Adrenal gland (tissue), 5 donors: ENCODE data around the gene RUFY1.

Experiments
- POLR2A ChIP-seq, 2 donors: fragments of 450-650 bp; IDR thresholded peaks; one replicate each; pipeline ENCODE4 v1.6.1; 2017; ENCODE audit warnings: antibody characterized with exemption in 2 of 2, mild to moderate bottlenecking in 2 of 2, moderate library complexity in 1 of 2
- TF ChIP-seq, protein P1 (sequence below), 6 experiments: fragments of 450-650 bp in 4 of 6; fragments of 200-600 bp in 2 of 6; sonication (generic) in 1 of 6; IDR thresholded peaks; 1 replicate in 5 of 6; 2 replicates in 1 of 6; pipeline versions ENCODE4 v1.5.1 to v1.8.0; 2016 to 2021; ENCODE audit warnings: antibody characterized with exemption in 6 of 6, mild to moderate bottlenecking in 2 of 6, moderate library complexity in 1 of 6
- donor health status: DM: no; HTN: no; CAD: no.

DNA sequence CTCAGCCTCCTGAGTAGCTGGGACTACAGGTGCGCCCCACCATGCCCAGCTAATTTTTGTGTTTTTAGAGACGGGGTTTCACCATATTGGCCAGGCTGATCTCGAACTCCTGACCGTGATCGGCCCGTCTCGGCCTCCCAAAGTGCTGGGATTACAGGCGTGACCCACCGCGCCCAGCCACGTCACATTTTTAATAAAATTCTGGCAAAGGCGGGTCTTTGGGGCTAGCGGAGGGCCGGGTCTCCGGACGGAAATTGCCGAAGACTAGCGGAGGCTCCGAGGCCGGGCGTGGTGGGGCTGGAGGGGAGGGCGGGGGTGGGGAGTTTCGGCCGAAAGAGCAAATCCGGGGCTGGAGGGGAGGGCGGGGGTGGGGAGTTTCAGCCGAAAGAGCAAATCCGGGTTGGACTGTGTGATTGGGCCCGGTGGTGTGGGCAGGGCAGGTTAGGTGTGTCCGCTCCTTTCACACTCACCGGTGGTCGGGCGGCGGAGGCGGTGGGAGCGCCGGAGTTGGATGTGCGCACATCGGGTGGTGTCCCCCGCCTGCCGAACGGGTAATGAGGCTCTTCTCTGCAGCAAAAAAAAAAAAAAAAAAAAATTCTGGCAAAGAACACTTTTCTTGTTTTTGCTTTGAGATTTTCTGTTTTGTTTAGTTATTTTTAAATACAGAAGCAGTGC, 27.1 kb downstream of the RUFY1 start:
- TF ChIP-seq, protein P1, sequence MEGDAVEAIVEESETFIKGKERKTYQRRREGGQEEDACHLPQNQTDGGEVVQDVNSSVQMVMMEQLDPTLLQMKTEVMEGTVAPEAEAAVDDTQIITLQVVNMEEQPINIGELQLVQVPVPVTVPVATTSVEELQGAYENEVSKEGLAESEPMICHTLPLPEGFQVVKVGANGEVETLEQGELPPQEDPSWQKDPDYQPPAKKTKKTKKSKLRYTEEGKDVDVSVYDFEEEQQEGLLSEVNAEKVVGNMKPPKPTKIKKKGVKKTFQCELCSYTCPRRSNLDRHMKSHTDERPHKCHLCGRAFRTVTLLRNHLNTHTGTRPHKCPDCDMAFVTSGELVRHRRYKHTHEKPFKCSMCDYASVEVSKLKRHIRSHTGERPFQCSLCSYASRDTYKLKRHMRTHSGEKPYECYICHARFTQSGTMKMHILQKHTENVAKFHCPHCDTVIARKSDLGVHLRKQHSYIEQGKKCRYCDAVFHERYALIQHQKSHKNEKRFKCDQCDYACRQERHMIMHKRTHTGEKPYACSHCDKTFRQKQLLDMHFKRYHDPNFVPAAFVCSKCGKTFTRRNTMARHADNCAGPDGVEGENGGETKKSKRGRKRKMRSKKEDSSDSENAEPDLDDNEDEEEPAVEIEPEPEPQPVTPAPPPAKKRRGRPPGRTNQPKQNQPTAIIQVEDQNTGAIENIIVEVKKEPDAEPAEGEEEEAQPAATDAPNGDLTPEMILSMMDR (IDR thresholded peaks at IDR 0.05): no peak
- no peak for TF ChIP-seq POLR2A (IDR thresholded peaks at IDR 0.05)
